Suprapubic skin (tissue), 4 donors: Measurements from ENCODE around the gene ATP6V0B.

Experiments used
- CTCF ChIP-seq, 2 donors: fragments of 200-600 bp in 1 of 2; fragments of 450-650 bp in 1 of 2; sonication (generic) in 1 of 2; IDR thresholded peaks; one replicate each; pipeline ENCODE4 v1.5.1; 2016 to 2019; ENCODE audit warnings: antibody characterized with exemption in 2 of 2, mild to moderate bottlenecking in 1 of 2, moderate library complexity in 1 of 2
- EP300 ChIP-seq: sonication (generic); formaldehyde crosslinking; IDR thresholded peaks from one replicate; pipeline ENCODE4 v1.6.1; 2017; ENCODE audit warnings: antibody characterized with exemption
- POLR2A ChIP-seq, 2 donors: fragments of 450-650 bp; IDR thresholded peaks; one replicate each; pipeline ENCODE4 v1.6.1; 2017; ENCODE audit warnings: antibody characterized with exemption in 2 of 2, mild to moderate bottlenecking in 2 of 2, moderate library complexity in 2 of 2
- POLR2AphosphoS5 ChIP-seq, 3 donors: sonication (generic); formaldehyde crosslinking; IDR thresholded peaks; one replicate each; pipeline ENCODE4 v1.6.1; 2017; ENCODE audit warnings: antibody characterized with exemption in 3 of 3

GRCh38 chr1:43957407-43958040 is 17.2 kb upstream of the ATP6V0B start:
- TF ChIP-seq CTCF (IDR thresholded peaks at IDR 0.05): no peak
- no peak for TF ChIP-seq POLR2AphosphoS5 (IDR thresholded peaks at IDR 0.05)
- no peak for TF ChIP-seq POLR2A (IDR thresholded peaks at IDR 0.05)
- no peak for TF ChIP-seq EP300
